ENCODE measurements around the gene MSANTD4. TPM values are rescaled to one million over a fixed set of nuclear protein-coding genes. Genes with fewer than 3 reads are reported as not detected.
A peak's percentile ranks its signal among the peaks of the same experiment; 100 is the strongest.
"Not testable (repeated sequence)": the region's sequence is repeated elsewhere in the genome, so short reads cannot be mapped to it uniquely, and the experiment has no call there.

The MSANTD4 gene
- total RNA-seq, 4 donors from 2014 or later: 17.3 to 28.0 (median 22.1) TPM

DNA sequence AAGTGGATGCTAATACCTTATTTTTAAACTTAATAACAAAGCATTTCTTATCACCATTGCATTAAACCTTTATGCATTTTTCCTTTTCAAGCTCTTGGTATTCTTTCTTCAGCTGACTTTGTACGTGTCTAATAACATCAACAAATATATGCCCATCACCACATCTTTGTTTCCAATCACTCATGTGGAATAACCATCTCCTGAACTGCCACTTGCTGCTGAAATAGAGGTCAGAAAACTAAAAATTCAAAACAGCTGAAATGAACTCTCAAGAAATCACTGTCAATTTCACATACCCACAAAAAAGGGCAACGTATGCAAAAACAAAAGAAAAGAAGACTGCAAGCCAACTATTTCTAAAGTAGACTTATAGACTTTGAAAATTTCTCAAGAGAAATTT lies 7.4 kb downstream of the MSANTD4 start:
- H3K27me3 ChIP-seq: no peaks in the 10 kb centered on the region
- H3K9me3 ChIP-seq: no peaks in the 10 kb centered on the region
- DNase-seq (ENCODE audit: low spot score in 2 of 2): no peak
- peaks cover 0 to 37% (median 0%) of the 10 kb centered on the region in 4 donors for H3K4me1 ChIP-seq
- no peak overlapping the region for H3K4me3 ChIP-seq
- H3K27ac ChIP-seq: no peak overlapping the region
- 56 to 62% methylated on average over 2 of the region's 2 CpGs for WGBS, 2 donors
- peaks cover 0 to 20% (median 4%) of the 10 kb centered on the region in 3 donors for H3K36me3 ChIP-seq
- no peak for TF ChIP-seq POLR2A (IDR thresholded peaks at IDR 0.05)
- no peak for TF ChIP-seq CTCF (IDR thresholded peaks at IDR 0.05)
- TF ChIP-seq EP300 (IDR thresholded peaks at IDR 0.05): no peak

- 89 to 94% methylated on average over 2 of the region's 2 CpGs for WGBS, 2 donors
- H3K4me3 ChIP-seq: no peak overlapping the region
Measured at GRCh38 chr11:106014035-106014434, 8.0 kb downstream of the MSANTD4 start.

GRCh38 chr11:106012744-106013143 lies 9.3 kb downstream of the MSANTD4 start:
- no peak for DNase-seq (ENCODE audit: low spot score in 2 of 2)
- Histone ChIP-seq H3K27me3 (no peaks in the 10 kb centered on the region), H3K4me3 (no peak overlapping the region), H3K36me3 (peaks cover 0 to 39% (median 8%) of the 10 kb centered on the region in 3 donors), H3K27ac (peak overlapping the region in 1 of 4 donors; percentile 13), H3K4me1 (peaks cover 0 to 23% (median 0%) of the 10 kb centered on the region in 4 donors), H3K9me3 (no peaks in the 10 kb centered on the region)
- WGBS, 2 donors: 51% methylated on average over 3 of the region's 3 CpGs
- TF ChIP-seq EP300 (IDR thresholded peaks at IDR 0.05) (no peak), CTCF (IDR thresholded peaks at IDR 0.05) (no peak), POLR2A (IDR thresholded peaks at IDR 0.05) (no peak)

More at GRCh38 chr11:106014035-106014434, 8.0 kb downstream of the MSANTD4 start:
- DNase-seq (ENCODE audit: low spot score in 2 of 2): no peak
- H3K36me3 ChIP-seq: peaks cover 0 to 26% (median 8%) of the 10 kb centered on the region in 3 donors
- no peaks in the 10 kb centered on the region for H3K27me3 ChIP-seq
- H3K27ac ChIP-seq: no peak overlapping the region
- H3K9me3 ChIP-seq: no peaks in the 10 kb centered on the region
- no peak for TF ChIP-seq EP300 (IDR thresholded peaks at IDR 0.05)
- TF ChIP-seq POLR2A (IDR thresholded peaks at IDR 0.05): no peak
- no peak for TF ChIP-seq CTCF (IDR thresholded peaks at IDR 0.05)
- peaks cover 0 to 32% (median 0%) of the 10 kb centered on the region in 4 donors for H3K4me1 ChIP-seq

GRCh38 chr11:106011481-106011880 lies 10.6 kb downstream of the MSANTD4 start:
- H3K27me3 ChIP-seq: no peaks in the 10 kb centered on the region
- no peak for DNase-seq (ENCODE audit: low spot score in 2 of 2)
- H3K4me3 ChIP-seq: no peak overlapping the region
- WGBS, 2 donors: 70 to 80% methylated on average over 2 of the region's 2 CpGs
- H3K27ac ChIP-seq: peak overlapping the region in 1 of 4 donors; percentile 13
- H3K36me3 ChIP-seq: peaks cover 0 to 52% (median 8%) of the 10 kb centered on the region in 3 donors
- TF ChIP-seq POLR2A (IDR thresholded peaks at IDR 0.05) (no peak), CTCF (IDR thresholded peaks at IDR 0.05) (no peak), EP300 (IDR thresholded peaks at IDR 0.05) (no peak)
- H3K4me1 ChIP-seq: peaks cover 0 to 16% (median 0%) of the 10 kb centered on the region in 4 donors
- H3K9me3 ChIP-seq: no peaks in the 10 kb centered on the region

GRCh38 chr11:106003094-106003493 lies 18.9 kb downstream of the MSANTD4 start:
- WGBS, 2 donors: 93 to 94% methylated on average over 4 of the region's 4 CpGs
- not testable (repeated sequence) for H3K4me3 ChIP-seq; H3K4me1 ChIP-seq; H3K27ac ChIP-seq; H3K27me3 ChIP-seq; DNase-seq (ENCODE audit: low spot score in 2 of 2)
- H3K36me3 ChIP-seq: peaks cover 0 to 76% (median 6%) of the 10 kb centered on the region in 3 donors
- H3K9me3 ChIP-seq: peaks cover 0 to 13% (median 0%) of the 10 kb centered on the region in 4 donors
